ENCODE results near the gene NDUFAF8.

Gene NDUFAF8

GRCh38 chr17:81246679-81247338 lies 7.7 kb downstream of the NDUFAF8 start:
- peaks cover 10 to 27% of the 10 kb centered on the region in 2 donors for H3K36me3 ChIP-seq (replicated peaks in 1 of 2; ENCODE audit: control insufficient read depth in 2 of 2, insufficient read depth in 2 of 2, low read length in 2 of 2)
- no peak overlapping the region for H2BK12ac ChIP-seq (ENCODE audit: low read length)
- peak overlapping the region; percentile 58 for H3K23ac ChIP-seq (ENCODE audit: low read depth, low read length, poor library complexity)
- H3K14ac ChIP-seq (ENCODE audit: low read length) = peak overlapping the region; percentile 89
- no peaks in the 10 kb centered on the region for H3K27me3 ChIP-seq (ENCODE audit: control insufficient read depth in 3 of 3, insufficient read depth in 3 of 3, low read depth in 1 of 3, low read length in 3 of 3)
- no CpG with 5 or more reads among the region's 28 CpGs for WGBS, 2 donors (ENCODE audit: extremely low coverage in 2 of 2, insufficient read length in 2 of 2, insufficient replicate concordance in 1 of 2)
- no peak overlapping the region for H2AFZ ChIP-seq (ENCODE audit: low read length)
- H3K27ac ChIP-seq (replicated peaks; ENCODE audit: low read length) = no peak overlapping the region
- no peak overlapping the region for H3K4ac ChIP-seq (ENCODE audit: low read length)
- H3K9ac ChIP-seq (ENCODE audit: low read depth, low read length, poor library complexity) = peak overlapping the region; percentile 77
- no peak for DNase-seq (ENCODE audit: low spot score)
- H3K4me2 ChIP-seq (ENCODE audit: insufficient read depth, low read length, poor library complexity, severe bottlenecking) = no peak overlapping the region
- H2AK5ac ChIP-seq (ENCODE audit: low read depth, low read length) = peak overlapping the region; percentile 74
- H3K79me1 ChIP-seq (ENCODE audit: low read depth, low read length) = peaks cover 4% of the 10 kb centered on the region
- H3K4me1 ChIP-seq (ENCODE audit: control insufficient read depth in 2 of 2, insufficient read depth in 1 of 2, low read depth in 1 of 2, low read length in 2 of 2) = peaks cover 2 to 3% of the 10 kb centered on the region in 2 donors
- H3K18ac ChIP-seq (ENCODE audit: low read length) = peak overlapping the region; percentile 36
- no peak overlapping the region for H2BK5ac ChIP-seq (ENCODE audit: low read length)
- no peak overlapping the region for H4K91ac ChIP-seq (ENCODE audit: low read depth, low read length, poor library complexity)
- H3K4me3 ChIP-seq (ENCODE audit: low read length in 2 of 2) = no peak overlapping the region
- no peak overlapping the region for H2BK120ac ChIP-seq (ENCODE audit: low read depth, low read length)
- no peak overlapping the region for H2BK15ac ChIP-seq (ENCODE audit: low read length)
- H3K9me3 ChIP-seq (replicated peaks in 1 of 2; ENCODE audit: control insufficient read depth in 2 of 2, insufficient read depth in 1 of 2, low read depth in 1 of 2, low read length in 2 of 2) = peaks cover 0 to 2% of the 10 kb centered on the region in 2 donors
- no peak overlapping the region for H4K8ac ChIP-seq (ENCODE audit: low read depth, low read length)

GRCh38 chr17:81247339-81247990 lies 8.3 kb downstream of the NDUFAF8 start:
- no peak overlapping the region for H2AFZ ChIP-seq (ENCODE audit: low read length)
- H3K4ac ChIP-seq (ENCODE audit: low read length) = no peak overlapping the region
- H3K14ac ChIP-seq (ENCODE audit: low read length) = no peak overlapping the region
- no peaks in the 10 kb centered on the region for H3K27me3 ChIP-seq (ENCODE audit: control insufficient read depth in 3 of 3, insufficient read depth in 3 of 3, low read depth in 1 of 3, low read length in 3 of 3)
- peaks cover 2 to 8% of the 10 kb centered on the region in 2 donors for H3K4me1 ChIP-seq (ENCODE audit: control insufficient read depth in 2 of 2, insufficient read depth in 1 of 2, low read depth in 1 of 2, low read length in 2 of 2)
- no peak for DNase-seq (ENCODE audit: low spot score)
- no peak overlapping the region for H2AK5ac ChIP-seq (ENCODE audit: low read depth, low read length)
- no peak overlapping the region for H2BK120ac ChIP-seq (ENCODE audit: low read depth, low read length)
- H3K9me3 ChIP-seq (replicated peaks in 1 of 2; ENCODE audit: control insufficient read depth in 2 of 2, insufficient read depth in 1 of 2, low read depth in 1 of 2, low read length in 2 of 2) = peaks cover 0 to 2% of the 10 kb centered on the region in 2 donors
- H2BK5ac ChIP-seq (ENCODE audit: low read length) = no peak overlapping the region
- H3K79me1 ChIP-seq (ENCODE audit: low read depth, low read length) = peaks cover 6% of the 10 kb centered on the region
- no peak overlapping the region for H2BK15ac ChIP-seq (ENCODE audit: low read length)
- no CpG with 5 or more reads among the region's 15 CpGs for WGBS, 2 donors (ENCODE audit: extremely low coverage in 2 of 2, insufficient read length in 2 of 2, insufficient replicate concordance in 1 of 2)
- H4K91ac ChIP-seq (ENCODE audit: low read depth, low read length, poor library complexity) = no peak overlapping the region
- H3K36me3 ChIP-seq (replicated peaks in 1 of 2; ENCODE audit: control insufficient read depth in 2 of 2, insufficient read depth in 2 of 2, low read length in 2 of 2) = peaks cover 8 to 24% of the 10 kb centered on the region in 2 donors
- peak overlapping the region; percentile 58 for H3K23ac ChIP-seq (ENCODE audit: low read depth, low read length, poor library complexity)
- no peak overlapping the region for H3K4me3 ChIP-seq (ENCODE audit: low read length in 2 of 2)
- H3K4me2 ChIP-seq (ENCODE audit: insufficient read depth, low read length, poor library complexity, severe bottlenecking) = no peak overlapping the region
- H2BK12ac ChIP-seq (ENCODE audit: low read length) = no peak overlapping the region
- no peak overlapping the region for H3K27ac ChIP-seq (replicated peaks; ENCODE audit: low read length)
- peak overlapping the region; percentile 77 for H3K9ac ChIP-seq (ENCODE audit: low read depth, low read length, poor library complexity)
- peak overlapping the region; percentile 36 for H3K18ac ChIP-seq (ENCODE audit: low read length)
- no peak overlapping the region for H4K8ac ChIP-seq (ENCODE audit: low read depth, low read length)

- Histone ChIP-seq H3K18ac (ENCODE audit: low read length) (peak overlapping the region; percentile 69), H3K4ac (ENCODE audit: low read length) (no peak overlapping the region), H3K9ac (ENCODE audit: low read depth, low read length, poor library complexity) (peak overlapping the region; percentile 39), H3K36me3 (replicated peaks in 1 of 2; ENCODE audit: control insufficient read depth in 2 of 2, insufficient read depth in 2 of 2, low read length in 2 of 2) (peaks cover 8 to 22% of the 10 kb centered on the region in 2 donors), H2BK15ac (ENCODE audit: low read length) (no peak overlapping the region), H3K23ac (ENCODE audit: low read depth, low read length, poor library complexity) (peak overlapping the region; percentile 71), H4K91ac (ENCODE audit: low read depth, low read length, poor library complexity) (peak overlapping the region; percentile 79), H3K27me3 (ENCODE audit: control insufficient read depth in 3 of 3, insufficient read depth in 3 of 3, low read depth in 1 of 3, low read length in 3 of 3) (no peaks in the 10 kb centered on the region), H3K4me3 (ENCODE audit: low read length in 2 of 2) (no peak overlapping the region), H2BK12ac (ENCODE audit: low read length) (no peak overlapping the region), H3K14ac (ENCODE audit: low read length) (no peak overlapping the region), H2BK120ac (ENCODE audit: low read depth, low read length) (no peak overlapping the region), H4K8ac (ENCODE audit: low read depth, low read length) (peak overlapping the region; percentile 77), H3K9me3 (replicated peaks in 1 of 2; ENCODE audit: control insufficient read depth in 2 of 2, insufficient read depth in 1 of 2, low read depth in 1 of 2, low read length in 2 of 2) (peaks cover 0 to 2% of the 10 kb centered on the region in 2 donors), H3K4me1 (ENCODE audit: control insufficient read depth in 2 of 2, insufficient read depth in 1 of 2, low read depth in 1 of 2, low read length in 2 of 2) (peaks cover 2 to 16% of the 10 kb centered on the region in 2 donors), H2AK5ac (ENCODE audit: low read depth, low read length) (peak overlapping the region; percentile 35), H3K79me1 (ENCODE audit: low read depth, low read length) (peaks cover 8% of the 10 kb centered on the region), H3K4me2 (ENCODE audit: insufficient read depth, low read length, poor library complexity, severe bottlenecking) (no peak overlapping the region), H2AFZ (ENCODE audit: low read length) (no peak overlapping the region), H2BK5ac (ENCODE audit: low read length) (peak overlapping the region; percentile 44), H3K27ac (replicated peaks; ENCODE audit: low read length) (no peak overlapping the region)
- WGBS, 2 donors (ENCODE audit: extremely low coverage in 2 of 2, insufficient read length in 2 of 2, insufficient replicate concordance in 1 of 2) = no CpG with 5 or more reads among the region's 16 CpGs
- no peak for DNase-seq (ENCODE audit: low spot score)
These were observed 9.5 kb downstream of the NDUFAF8 start for GRCh38 chr17:81248649-81249048.
